Right lobe of liver (tissue), 6 donors: ENCODE measurements around the gene ITPR2. TPM values are rescaled to one million over a fixed set of nuclear protein-coding genes. Genes with fewer than 3 reads are reported as not detected.
"Not testable (repeated sequence)": the region's sequence is repeated elsewhere in the genome, so short reads cannot be mapped to it uniquely, and the experiment has no call there.

Source experiments
- ATAC-seq, 4 donors: fragments of 200-7000 bp; cut with Tn5 transposase; one replicate each; pipeline ENCODE4 v1.9.1; 2020; ENCODE audit warnings: mild to moderate bottlenecking in 4 of 4, moderate library complexity in 4 of 4
- DNase-seq, 3 donors: peaks; one replicate each; pipeline ENCODE4 v3.0.0-alpha.2; 2020
- H3K27ac ChIP-seq, 3 donors: fragments of 200-600 bp; one replicate each; pipeline ENCODE4 v1.8.0; 2022
- H3K27me3 ChIP-seq, 2 donors: fragments of 200-600 bp; one replicate each; pipeline ENCODE4 v1.8.0; 2022
- H3K36me3 ChIP-seq, 4 donors: fragments of 200-600 bp; sonication (generic) in 1 of 4; one replicate each; pipeline versions ENCODE4 v1.5.1 to v1.8.0; 2017 to 2022; ENCODE audit warnings: control low read depth in 1 of 4
- H3K4me1 ChIP-seq, 4 donors: fragments of 200-600 bp; sonication (generic) in 1 of 4; one replicate each; pipeline versions ENCODE4 v1.5.1 to v1.8.0; 2017 to 2022; ENCODE audit warnings: control low read depth in 1 of 4
- H3K4me3 ChIP-seq, 3 donors: fragments of 200-600 bp; one replicate each; pipeline ENCODE4 v1.8.0; 2022
- H3K9me3 ChIP-seq, 4 donors: fragments of 200-600 bp; sonication (generic) in 1 of 4; one replicate each; pipeline versions ENCODE4 v1.5.1 to v1.8.0; 2017 to 2022; ENCODE audit warnings: control low read depth in 1 of 4
- POLR2A ChIP-seq: fragments of 450-650 bp; IDR thresholded peaks from one replicate; pipeline ENCODE4 v1.6.1; 2017; ENCODE audit warnings: antibody characterized with exemption, mild to moderate bottlenecking
- WGBS: methylation state at CpG from one replicate; pipeline ENCODE4 v1.1.6; 2018; ENCODE audit warnings: low coverage, low lambda C conversion rate; ENCODE audit not compliant: insufficient coverage; ENCODE audit errors: missing lambda C conversion rate; 5-methylcytosine and 5-hydroxymethylcytosine counted together
- intact Hi-C, 2 donors: fragments of 100-400 bp; cut with DNase I; formaldehyde crosslinking; loops; one replicate each; pipeline versions ENCODE4 v1.11.2 to v1.14.1; 2022
- total RNA-seq, 6 experiments: library from RNA; depleted of rRNA in 2 of 6; stranded (reverse); fragments of >200 nt in 2 of 6; fragmentation: NEBNext Ultra II Directional in 3 of 6; extraction: Animal tissue kit (Norgen Biotek cat#: 25700) in 3 of 6; gene quantifications; one replicate each; pipeline versions ENCODE4 v1.1.0 to v1.2.4, GENCODE V29; 2016 to 2023
- TF ChIP-seq, protein P1 (sequence below), 4 donors: fragments of 200-600 bp in 3 of 4; fragments of 450-650 bp in 1 of 4; IDR thresholded peaks; one replicate each; pipeline versions ENCODE4 v1.5.1 to v1.8.0; 2016 to 2022; ENCODE audit warnings: antibody characterized with exemption in 4 of 4, mild to moderate bottlenecking in 2 of 4
- donor health status: DM: no; HTN: yes; CAD: no.
- donor health status: DM: no; HTN: no; CAD: no.
- donor health status: DM: no; HTN: no; CAD: no.
- donor health status: DM: no; HTN: yes; CAD: no.
- donor health status: DM: no; HTN: yes; CAD: no.

The ITPR2 gene
- total RNA-seq, 6 experiments from 2014 or later: 39.3 to 114 (median 57.2) TPM

DNA sequence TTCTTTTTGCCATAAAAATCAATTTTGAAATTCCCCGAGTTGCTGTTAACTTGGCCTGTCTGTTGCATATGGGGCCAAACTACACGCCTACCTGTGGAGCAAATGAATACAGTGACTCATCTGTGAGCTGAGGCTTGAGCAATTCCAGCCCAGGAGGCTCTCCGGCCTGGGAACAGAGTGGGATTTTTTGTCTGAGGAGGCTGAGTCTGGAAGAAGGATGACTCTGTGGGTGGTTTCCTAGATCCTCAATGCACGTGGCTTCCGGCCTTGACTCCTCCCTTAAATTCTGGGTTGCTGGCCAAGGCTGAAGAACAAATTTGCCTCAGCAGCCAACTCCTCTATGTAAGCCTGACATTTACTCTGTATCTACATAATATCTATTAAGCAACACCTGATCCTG lies 513.5 kb downstream of the ITPR2 start:
- ATAC-seq (peak in 1 of 4 donors; percentile 66), DNase-seq (no peak)
- H3K4me1 ChIP-seq: no peaks in the 10 kb centered on the region
- 56% methylated on average over 5 of the region's 5 CpGs for WGBS
- no peak overlapping the region for H3K27ac ChIP-seq
- intact Hi-C loops: no loop called here
- TF ChIP-seq POLR2A: no peak
- TF ChIP-seq, protein P1, sequence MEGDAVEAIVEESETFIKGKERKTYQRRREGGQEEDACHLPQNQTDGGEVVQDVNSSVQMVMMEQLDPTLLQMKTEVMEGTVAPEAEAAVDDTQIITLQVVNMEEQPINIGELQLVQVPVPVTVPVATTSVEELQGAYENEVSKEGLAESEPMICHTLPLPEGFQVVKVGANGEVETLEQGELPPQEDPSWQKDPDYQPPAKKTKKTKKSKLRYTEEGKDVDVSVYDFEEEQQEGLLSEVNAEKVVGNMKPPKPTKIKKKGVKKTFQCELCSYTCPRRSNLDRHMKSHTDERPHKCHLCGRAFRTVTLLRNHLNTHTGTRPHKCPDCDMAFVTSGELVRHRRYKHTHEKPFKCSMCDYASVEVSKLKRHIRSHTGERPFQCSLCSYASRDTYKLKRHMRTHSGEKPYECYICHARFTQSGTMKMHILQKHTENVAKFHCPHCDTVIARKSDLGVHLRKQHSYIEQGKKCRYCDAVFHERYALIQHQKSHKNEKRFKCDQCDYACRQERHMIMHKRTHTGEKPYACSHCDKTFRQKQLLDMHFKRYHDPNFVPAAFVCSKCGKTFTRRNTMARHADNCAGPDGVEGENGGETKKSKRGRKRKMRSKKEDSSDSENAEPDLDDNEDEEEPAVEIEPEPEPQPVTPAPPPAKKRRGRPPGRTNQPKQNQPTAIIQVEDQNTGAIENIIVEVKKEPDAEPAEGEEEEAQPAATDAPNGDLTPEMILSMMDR (IDR thresholded peaks at IDR 0.05): no peak
- no peaks in the 10 kb centered on the region for H3K36me3 ChIP-seq
- H3K27me3 ChIP-seq: no peaks in the 10 kb centered on the region
- H3K4me3 ChIP-seq: no peak overlapping the region
- H3K9me3 ChIP-seq: no peaks in the 10 kb centered on the region

DNA sequence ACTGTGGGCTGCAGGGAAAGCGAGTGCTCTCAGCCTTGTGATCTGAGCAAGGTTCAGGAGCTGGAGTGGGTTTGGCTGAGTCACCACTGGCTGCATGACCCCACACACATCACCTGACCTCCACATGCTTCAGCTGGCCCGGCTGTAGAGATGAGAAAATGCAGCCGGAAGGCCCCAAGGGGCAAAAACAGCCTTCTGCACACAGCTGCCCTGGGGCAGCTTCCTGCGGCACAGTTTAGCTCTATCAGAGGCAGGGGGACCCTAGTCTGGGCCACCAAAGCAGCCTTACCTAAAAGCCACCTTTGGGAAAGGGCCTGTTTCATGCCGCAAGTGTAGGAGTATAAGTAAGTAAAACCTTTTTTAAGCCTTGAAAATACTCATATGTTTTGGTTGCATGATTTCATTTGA lies 514.3 kb downstream of the ITPR2 start:
- H3K36me3 ChIP-seq: no peaks in the 10 kb centered on the region
- ATAC-seq (peak in 1 of 4 donors; percentile 83), DNase-seq (no peak)
- TF ChIP-seq, protein P1 (IDR thresholded peaks at IDR 0.05): no peak
- H3K9me3 ChIP-seq: no peaks in the 10 kb centered on the region
- 60% methylated on average over 4 of the region's 5 CpGs for WGBS
- H3K4me3 ChIP-seq: no peak overlapping the region
- H3K27ac ChIP-seq: no peak overlapping the region
- no peaks in the 10 kb centered on the region for H3K27me3 ChIP-seq
- H3K4me1 ChIP-seq: no peaks in the 10 kb centered on the region
- intact Hi-C loops: no loop called here

DNA sequence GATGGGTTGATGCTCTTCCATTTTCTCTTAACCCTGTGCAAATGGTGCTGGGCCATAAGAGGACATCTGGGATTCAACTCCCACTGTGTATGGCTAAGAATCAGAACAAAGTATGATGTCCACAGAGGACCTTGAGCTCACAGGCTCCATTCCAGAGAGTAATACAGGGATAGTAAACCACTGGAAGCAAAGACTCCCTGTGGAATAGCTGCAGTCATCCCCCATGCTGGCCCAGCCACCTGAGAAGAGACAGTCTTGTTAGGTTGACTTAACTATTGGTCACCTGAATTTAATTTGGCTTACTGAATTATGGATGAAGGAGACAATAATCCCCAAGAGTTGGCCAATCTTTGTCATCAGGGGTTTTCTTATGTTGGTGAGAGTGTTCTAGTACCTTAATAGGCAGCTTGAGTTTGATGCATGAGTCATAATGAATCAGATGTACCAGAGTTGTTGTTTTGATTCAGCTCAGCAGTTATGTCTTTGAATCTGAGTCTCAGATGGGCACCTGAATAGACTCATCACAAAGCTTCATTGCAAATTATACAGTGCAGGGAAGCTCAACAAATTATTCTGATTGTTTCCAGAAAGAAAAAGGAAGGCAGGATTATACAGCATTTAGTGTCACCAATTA lies 514.9 kb downstream of the ITPR2 start:
- intact Hi-C loops: no loop called here
- Histone ChIP-seq H3K4me1 (no peaks in the 10 kb centered on the region), H3K4me3 (no peak overlapping the region), H3K36me3 (no peaks in the 10 kb centered on the region), H3K27me3 (no peaks in the 10 kb centered on the region), H3K27ac (no peak overlapping the region), H3K9me3 (no peaks in the 10 kb centered on the region)
- TF ChIP-seq POLR2A: no peak
- TF ChIP-seq, protein P1 (IDR thresholded peaks at IDR 0.05): no peak
- ATAC-seq: peak in 1 of 4 donors; percentile 39
- DNase-seq: no peak

DNA sequence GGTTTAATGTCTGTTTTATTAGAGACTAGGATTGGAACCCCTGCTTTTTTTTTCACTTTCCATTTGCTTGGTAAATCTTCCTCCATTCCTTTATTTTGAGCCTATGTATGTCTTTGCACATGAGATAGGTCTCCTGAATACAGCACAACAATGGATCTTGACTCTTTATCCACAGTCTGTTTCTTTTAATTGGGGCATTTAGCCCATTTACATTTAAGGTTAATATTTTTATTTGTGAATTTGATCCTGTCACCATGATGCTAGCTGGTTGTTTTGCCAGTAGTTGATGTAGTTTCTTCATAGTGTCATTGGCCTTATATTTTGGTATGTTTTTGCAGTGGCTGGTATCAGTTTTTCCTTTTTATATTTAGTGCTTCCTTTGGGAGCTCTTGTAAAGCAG lies 518.9 kb downstream of the ITPR2 start:
- ATAC-seq, H3K9me3 ChIP-seq, intact Hi-C loops: not testable (repeated sequence)

DNA sequence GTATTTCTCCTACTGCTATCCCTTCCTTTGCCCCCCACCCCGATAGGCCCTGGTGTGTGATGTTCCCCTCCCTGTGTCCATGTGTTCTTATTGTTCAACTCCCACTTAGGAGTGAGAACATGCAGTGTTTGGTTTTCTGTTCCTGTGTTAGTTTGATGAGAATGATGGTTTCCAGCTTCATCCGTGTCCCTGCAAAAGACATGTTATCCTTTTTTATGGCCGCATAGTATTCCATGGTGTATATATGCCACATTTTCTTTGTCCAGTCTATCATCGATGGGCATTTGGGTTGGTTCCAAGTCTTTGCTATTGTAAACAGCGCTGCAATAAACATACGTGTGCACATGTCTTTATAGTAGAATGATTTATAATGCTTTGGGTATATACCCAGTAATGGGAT lies 522.5 kb downstream of the ITPR2 start:
- 83% methylated on average over 6 of the region's 6 CpGs for WGBS
- H3K4me1 ChIP-seq, H3K9me3 ChIP-seq, H3K27me3 ChIP-seq, ATAC-seq, H3K36me3 ChIP-seq, DNase-seq, intact Hi-C loops, H3K4me3 ChIP-seq, H3K27ac ChIP-seq: not testable (repeated sequence)

More for the DNA sequence above, 518.9 kb downstream of the ITPR2 start:
- not testable (repeated sequence) for DNase-seq, H3K27me3 ChIP-seq, H3K4me3 ChIP-seq, H3K36me3 ChIP-seq, H3K27ac ChIP-seq, H3K4me1 ChIP-seq

DNA sequence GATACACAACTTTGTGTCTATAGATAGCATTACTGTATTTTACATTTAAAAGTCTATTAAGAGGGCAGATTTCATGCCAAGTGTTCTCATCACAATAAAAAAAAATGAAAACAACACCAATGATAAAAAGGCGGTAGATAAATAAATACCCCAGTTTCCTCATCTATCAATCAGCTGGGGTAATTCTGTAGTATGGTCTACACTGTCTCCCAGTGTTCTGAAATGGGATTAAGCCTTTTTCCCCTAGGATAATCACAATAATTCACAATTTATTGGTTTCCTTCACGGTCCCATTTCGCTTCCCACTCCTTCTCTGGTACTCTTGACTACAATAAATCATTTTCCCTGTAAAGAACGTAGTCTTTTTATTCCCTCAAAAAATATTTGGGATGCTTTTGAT lies 523.4 kb downstream of the ITPR2 start:
- H3K27me3 ChIP-seq: no peaks in the 10 kb centered on the region
- H3K36me3 ChIP-seq: no peaks in the 10 kb centered on the region
- 58% methylated on average over 4 of the region's 4 CpGs for WGBS
- H3K4me3 ChIP-seq: no peak overlapping the region
- TF ChIP-seq, protein P1 (IDR thresholded peaks at IDR 0.05): peak in 2 of 4 donors; percentile 7 to 17
- TF ChIP-seq POLR2A: no peak
- no peak overlapping the region for H3K27ac ChIP-seq
- ATAC-seq (no peak), DNase-seq (no peak)
- no peaks in the 10 kb centered on the region for H3K9me3 ChIP-seq
- H3K4me1 ChIP-seq: no peaks in the 10 kb centered on the region
- intact Hi-C loops: no loop called here
